A549 (cell line): Measurements from ENCODE around the gene TCP10L. TPM values are rescaled to one million over a fixed set of nuclear protein-coding genes. Genes with fewer than 3 reads are reported as not detected.

Source experiments
- ATAC-seq, 2 experiments: fragments of 200-7000 bp in 1 of 2; fragments of >200 bp in 1 of 2; cut with Nextera tagmentation in 1 of 2; cut with Tn5 transposase in 1 of 2; 3 replicates each; pipeline versions ENCODE4 v1.8.0 to v1.9.1; 2018 to 2020; ENCODE audit warnings: mild to moderate bottlenecking in 1 of 2, moderate library complexity in 1 of 2
- CTCF ChIA-PET: fragments of 300-600 bp; sonication (Branson Sonifier 250); formaldehyde crosslinking; extraction: SDS; loops from one replicate; lab custom pipeline; 2021; ENCODE audit warnings: antibody characterized with exemption, inconsistent platforms; lab: Yijun Ruan, JAX
- POLR2A ChIA-PET: fragments of 350-600 bp; formaldehyde crosslinking; extraction: SDS; loops from one replicate; lab custom pipeline; 2021; ENCODE audit warnings: antibody characterized with exemption, inconsistent platforms; lab: Yijun Ruan, JAX
- DNase-seq, 2 experiments: peaks; one replicate each; pipeline versions ENCODE4 v3.0.0 to v3.0.0-alpha.2; 2011 to 2016; ENCODE audit warnings: low read depth in 1 of 2, low spot score in 1 of 2
- FAIRE-seq: peaks from 2 replicates; lab custom pipeline; 2011; peaks lifted over from hg19 to GRCh38; lab: Jason Lieb, UNC
- H3K27ac ChIP-seq, 2 experiments: fragments of >200 bp; sonication (Bioruptor Twin); formaldehyde crosslinking; 3 replicates each; pipeline ENCODE4 v1.5.1; 2016 to 2017
- H3K4me1 ChIP-seq: fragments of >200 bp; sonication (Bioruptor Twin); formaldehyde crosslinking; 3 replicates; pipeline ENCODE4 v1.6.1; 2016
- H3K4me2 ChIP-seq: fragments of >200 bp; sonication (Bioruptor Twin); formaldehyde crosslinking; 3 replicates; pipeline ENCODE4 v1.6.1; 2016
- H3K4me3 ChIP-seq: fragments of >200 bp; sonication (Bioruptor Twin); formaldehyde crosslinking; 3 replicates; pipeline ENCODE4 v1.5.1; 2016
- H3K9me3 ChIP-seq: fragments of >200 bp; sonication (Bioruptor Twin); formaldehyde crosslinking; 3 replicates; pipeline ENCODE4 v1.6.1; 2016
- BHLHE40 ChIP-seq: IDR thresholded peaks from 2 replicates; pipeline ENCODE4 v1.6.1; 2012; ENCODE audit warnings: low read depth, low read length, inconsistent platforms
- CBX2 ChIP-seq: fragments of 200-600 bp; sonication (generic); IDR thresholded peaks from 2 replicates; pipeline ENCODE4 v1.6.1; 2016; ENCODE audit warnings: low read depth, mild to moderate bottlenecking, borderline replicate concordance
- CBX8 ChIP-seq: fragments of 200-600 bp; sonication (generic); IDR thresholded peaks from 2 replicates; pipeline ENCODE4 v1.6.1; 2016
- CEBPB ChIP-seq, 2 experiments: fragments of >200 bp in 1 of 2; sonication (Bioruptor Twin) in 1 of 2; formaldehyde crosslinking in 1 of 2; IDR thresholded peaks; 2 replicates each; pipeline ENCODE4 v1.6.1; 2012 to 2016
- ESRRA ChIP-seq: fragments of 150-350 bp; IDR thresholded peaks from 2 replicates; pipeline ENCODE4 v1.6.1; 2014; ENCODE audit warnings: mild to moderate bottlenecking, low read length, borderline replicate concordance
- FOSB ChIP-seq: fragments of 250-450 bp; sonication (Bioruptor Pico); IDR thresholded peaks from 2 replicates; pipeline ENCODE4 v1.5.0; 2020; ENCODE audit warnings: mild to moderate bottlenecking, moderate library complexity
- FOSL2 ChIP-seq, 2 experiments: fragments of 450-650 bp in 1 of 2; fragments of >200 bp in 1 of 2; sonication (Bioruptor Twin) in 1 of 2; formaldehyde crosslinking; IDR thresholded peaks; 2 replicates each; pipeline versions ENCODE4 v1.5.0 to v1.6.1; 2016 to 2020; ENCODE audit warnings: mild to moderate bottlenecking in 1 of 2, moderate library complexity in 1 of 2
- GATA3 ChIP-seq: IDR thresholded peaks from 2 replicates; pipeline ENCODE4 v1.6.1; 2012; ENCODE audit warnings: borderline replicate concordance
- HDAC2 ChIP-seq: fragments of 200-600 bp; sonication (generic); IDR thresholded peaks from 2 replicates; pipeline ENCODE4 v1.6.1; 2016
- HOXA7 ChIP-seq: fragments of 250-450 bp; sonication (Bioruptor Pico); IDR thresholded peaks from 2 replicates; pipeline ENCODE4 v1.5.0; 2020; ENCODE audit warnings: mild to moderate bottlenecking, moderate library complexity
- HOXB13 ChIP-seq: fragments of 250-450 bp; sonication (Bioruptor Pico); IDR thresholded peaks from 2 replicates; pipeline ENCODE4 v1.5.0; 2020; ENCODE audit warnings: low read depth, mild to moderate bottlenecking, moderate library complexity
- JUN ChIP-seq, 2 experiments: fragments of >200 bp; sonication (Bioruptor Twin); formaldehyde crosslinking; IDR thresholded peaks; 2 replicates in 1 of 2; 3 replicates in 1 of 2; pipeline ENCODE4 v1.6.1; 2016 to 2017
- JUNB ChIP-seq: fragments of >200 bp; sonication (Bioruptor Twin); formaldehyde crosslinking; IDR thresholded peaks from 2 replicates; pipeline ENCODE4 v1.6.1; 2016
- KDM5A ChIP-seq: fragments of 200-600 bp; sonication (generic); IDR thresholded peaks from 2 replicates; pipeline ENCODE4 v1.6.1; 2016; ENCODE audit warnings: antibody characterized with exemption, mild to moderate bottlenecking
- MAZ ChIP-seq: fragments of 150-350 bp; IDR thresholded peaks from 2 replicates; pipeline ENCODE4 v1.6.1; 2014; ENCODE audit warnings: antibody characterized with exemption, low read depth, low read length, borderline replicate concordance
- MYC ChIP-seq: IDR thresholded peaks from 2 replicates; pipeline ENCODE4 v1.6.1; 2012; ENCODE audit warnings: mild to moderate bottlenecking, inconsistent platforms, low read length, improper control_type of control experiment, borderline replicate concordance
- NFE2L2 ChIP-seq: fragments of 150-350 bp; conservative IDR thresholded peaks from 2 replicates; pipeline ENCODE4 v1.6.1; 2014; ENCODE audit warnings: low read length
- NPAS2 ChIP-seq: fragments of 250-450 bp; sonication (Bioruptor Pico); IDR thresholded peaks from 2 replicates; pipeline ENCODE4 v1.8.0; 2022; ENCODE audit warnings: mild to moderate bottlenecking, moderate library complexity, borderline replicate concordance
- NR3C1 ChIP-seq: fragments of >200 bp; sonication (Bioruptor Twin); formaldehyde crosslinking; IDR thresholded peaks from 3 replicates; pipeline ENCODE4 v1.6.1; 2017
- PHF8 ChIP-seq: fragments of 200-600 bp; sonication (generic); IDR thresholded peaks from 2 replicates; pipeline ENCODE4 v1.6.1; 2016; ENCODE audit warnings: low read depth, mild to moderate bottlenecking, antibody characterized with exemption, moderate library complexity, borderline replicate concordance
- POLR2A ChIP-seq: IDR thresholded peaks from 2 replicates; pipeline ENCODE4 v1.6.1; 2012; ENCODE audit warnings: mild to moderate bottlenecking, low read length
- POLR2AphosphoS2 ChIP-seq: conservative IDR thresholded peaks from 2 replicates; pipeline ENCODE4 v1.6.1; 2012; ENCODE audit warnings: low read length, improper control_type of control experiment, inconsistent platforms
- RAD21 ChIP-seq, 2 experiments: fragments of >200 bp in 1 of 2; sonication (Bioruptor Twin) in 1 of 2; formaldehyde crosslinking in 1 of 2; IDR thresholded peaks in 1 of 2; conservative IDR thresholded peaks in 1 of 2; 2 replicates in 1 of 2; 3 replicates in 1 of 2; pipeline ENCODE4 v1.6.1; 2012 to 2018; ENCODE audit warnings: inconsistent platforms in 1 of 2
- SREBF2 ChIP-seq: fragments of 450-650 bp; IDR thresholded peaks from 2 replicates; pipeline ENCODE4 v1.6.1; 2014; ENCODE audit warnings: mild to moderate bottlenecking, moderate library complexity
- TFCP2L1 ChIP-seq: fragments of 250-450 bp; sonication (Bioruptor Pico); IDR thresholded peaks from 2 replicates; pipeline ENCODE4 v1.5.0; 2021; ENCODE audit warnings: mild to moderate bottlenecking
- TP53 ChIP-seq: fragments of 250-450 bp; sonication (Bioruptor Pico); IDR thresholded peaks from 2 replicates; pipeline ENCODE4 v1.5.0; 2021; ENCODE audit warnings: mild to moderate bottlenecking, moderate library complexity
- ZC3H11A ChIP-seq: fragments of 450-650 bp; IDR thresholded peaks from 2 replicates; pipeline ENCODE4 v1.6.1; 2014; ENCODE audit warnings: antibody characterized with exemption, mild to moderate bottlenecking
- ZFP36 ChIP-seq: fragments of 450-650 bp; IDR thresholded peaks from 2 replicates; pipeline ENCODE4 v1.6.1; 2014; ENCODE audit warnings: borderline replicate concordance; ENCODE audit not compliant: partially characterized antibody
- ZSCAN20 ChIP-seq: fragments of 250-450 bp; sonication (Bioruptor Pico); IDR thresholded peaks from 2 replicates; pipeline ENCODE4 v1.8.0; 2022; ENCODE audit warnings: mild to moderate bottlenecking, moderate library complexity
- WGBS: methylation state at CpG from one replicate; pipeline ENCODE4 v1.1.6; 2017; ENCODE audit errors: missing lambda C conversion rate; 5-methylcytosine and 5-hydroxymethylcytosine counted together
- polyA plus RNA-seq, 4 experiments: library from polyadenylated mRNA; depleted of rRNA in 3 of 4; stranded (reverse); fragments of >200 nt; fragmentation: RNase III in 1 of 4; extraction: RNeasy Plus Mini Kit Qiagen cat#74134 plus additional on column Dnase treatment in 1 of 4; gene quantifications; 2 replicates in 3 of 4; 3 replicates in 1 of 4; pipeline ENCODE4 v1.2.3, GENCODE V29; 2011 to 2017
- TF ChIP-seq, protein P1 (sequence below): IDR thresholded peaks from 2 replicates; pipeline ENCODE4 v1.6.1; 2012
- TF ChIP-seq, protein P2 (sequence below): fragments of 200-600 bp; sonication (generic); IDR thresholded peaks from 2 replicates; pipeline ENCODE4 v1.6.1; 2016; ENCODE audit warnings: antibody characterized with exemption, mild to moderate bottlenecking, moderate library complexity
- TF ChIP-seq, protein P3 (sequence below): IDR thresholded peaks from 2 replicates; pipeline ENCODE4 v1.6.1; 2012; ENCODE audit warnings: low read depth, borderline replicate concordance

Gene TCP10L
- polyA plus RNA-seq, 2 of the 4 experiments (the other 2 are of a cell fraction): 0.62 to 1.2 TPM

DNA sequence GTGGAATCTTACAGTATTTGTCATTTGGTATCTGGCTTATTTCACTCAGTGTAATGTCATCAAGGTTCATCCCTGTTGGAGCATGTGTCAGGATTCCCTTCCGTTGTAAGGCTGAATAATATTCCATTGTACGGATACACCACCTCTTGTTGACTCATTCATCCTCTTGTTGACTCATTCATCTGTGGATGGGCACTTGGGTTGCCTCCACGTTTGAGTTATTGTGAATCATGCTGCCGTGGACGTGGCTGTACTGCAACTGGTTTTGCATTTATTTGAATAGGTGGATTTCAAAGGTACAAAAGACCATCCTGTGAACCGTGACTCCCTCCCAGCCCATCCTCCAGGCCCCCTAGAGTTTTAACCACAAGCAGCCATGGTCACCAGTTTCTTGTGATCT lies 11.9 kb upstream of the TCP10L start:
- no peak overlapping the region for H3K4me3 ChIP-seq
- POLR2A ChIA-PET: no interaction called here
- H3K9me3 ChIP-seq: no peaks in the 10 kb centered on the region
- H3K4me1 ChIP-seq: peaks cover 14% of the 10 kb centered on the region; the same call in 2 of the 3 replicates
- H3K27ac ChIP-seq: peak overlapping the region in 1 of 2 experiments; percentile 73; a peak in 3 of 6 replicates
- ATAC-seq: peak; percentile 65 to 88
- no peak for TF ChIP-seq ZFP36
- TF ChIP-seq NPAS2 (CRISPR knock-in tag): no peak
- TF ChIP-seq FOSL2 (IDR thresholded peaks at IDR 0.05): peak; percentile 63
- TF ChIP-seq FOSL2 (CRISPR knock-in tag; IDR thresholded peaks at IDR 0.05): peak; percentile 47
- peak; percentile 17; the same call in 1 of the 2 replicates for TF ChIP-seq JUNB
- TF ChIP-seq KDM5A: no peak
- no peak for TF ChIP-seq CEBPB (IDR thresholded peaks at IDR 0.05)
- TF ChIP-seq JUN (IDR thresholded peaks at IDR 0.05): no peak
- TF ChIP-seq, protein P1, sequence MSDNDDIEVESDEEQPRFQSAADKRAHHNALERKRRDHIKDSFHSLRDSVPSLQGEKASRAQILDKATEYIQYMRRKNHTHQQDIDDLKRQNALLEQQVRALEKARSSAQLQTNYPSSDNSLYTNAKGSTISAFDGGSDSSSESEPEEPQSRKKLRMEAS: peak; percentile 21; the same call in 1 of the 2 replicates
- no peak for TF ChIP-seq GATA3
- CTCF ChIA-PET: interaction anchor here (5.1 kb wide), 1 partner anchor 193 kb away, joined by 100 read pairs; no protein-coding TSS in a partner anchor
- peak overlapping the region; percentile 24; the same call in 2 of the 3 replicates for H3K4me2 ChIP-seq
- 3% methylated on average over 5 of the region's 6 CpGs for WGBS
- DNase-seq: peak; percentile 12 to 56
- FAIRE-seq: no peak

DNA sequence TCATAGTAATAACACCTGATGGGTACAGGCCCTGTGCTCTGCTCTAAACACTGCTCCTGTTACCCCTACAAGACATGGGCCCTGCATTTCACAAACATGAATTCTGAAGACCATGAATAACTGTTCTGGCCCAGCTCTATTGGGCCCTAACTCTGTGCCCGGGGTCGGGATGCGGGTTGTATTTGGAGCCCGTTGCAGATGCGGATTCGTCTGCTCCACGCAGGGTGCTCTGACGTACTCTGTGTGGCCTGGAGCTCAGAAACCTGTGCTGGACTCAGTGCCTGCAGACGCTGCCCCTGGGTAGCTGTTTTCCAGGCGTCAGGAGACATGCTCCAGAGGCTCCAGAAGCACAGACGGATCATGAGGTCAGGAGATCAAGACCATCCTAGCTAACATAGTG lies 10.1 kb upstream of the TCP10L start:
- H3K4me1 ChIP-seq: peaks cover 14% of the 10 kb centered on the region; the same call in 2 of the 3 replicates
- CTCF ChIA-PET: no interaction called here
- ATAC-seq (no peak), FAIRE-seq (no peak), DNase-seq (no peak)
- H3K27ac ChIP-seq: no peak overlapping the region
- no peaks in the 10 kb centered on the region for H3K9me3 ChIP-seq
- WGBS: 93% methylated on average over 9 of the region's 11 CpGs
- TF ChIP-seq NFE2L2: no peak
- no peak for TF ChIP-seq JUN (IDR thresholded peaks at IDR 0.05)
- TF ChIP-seq, protein P2, sequence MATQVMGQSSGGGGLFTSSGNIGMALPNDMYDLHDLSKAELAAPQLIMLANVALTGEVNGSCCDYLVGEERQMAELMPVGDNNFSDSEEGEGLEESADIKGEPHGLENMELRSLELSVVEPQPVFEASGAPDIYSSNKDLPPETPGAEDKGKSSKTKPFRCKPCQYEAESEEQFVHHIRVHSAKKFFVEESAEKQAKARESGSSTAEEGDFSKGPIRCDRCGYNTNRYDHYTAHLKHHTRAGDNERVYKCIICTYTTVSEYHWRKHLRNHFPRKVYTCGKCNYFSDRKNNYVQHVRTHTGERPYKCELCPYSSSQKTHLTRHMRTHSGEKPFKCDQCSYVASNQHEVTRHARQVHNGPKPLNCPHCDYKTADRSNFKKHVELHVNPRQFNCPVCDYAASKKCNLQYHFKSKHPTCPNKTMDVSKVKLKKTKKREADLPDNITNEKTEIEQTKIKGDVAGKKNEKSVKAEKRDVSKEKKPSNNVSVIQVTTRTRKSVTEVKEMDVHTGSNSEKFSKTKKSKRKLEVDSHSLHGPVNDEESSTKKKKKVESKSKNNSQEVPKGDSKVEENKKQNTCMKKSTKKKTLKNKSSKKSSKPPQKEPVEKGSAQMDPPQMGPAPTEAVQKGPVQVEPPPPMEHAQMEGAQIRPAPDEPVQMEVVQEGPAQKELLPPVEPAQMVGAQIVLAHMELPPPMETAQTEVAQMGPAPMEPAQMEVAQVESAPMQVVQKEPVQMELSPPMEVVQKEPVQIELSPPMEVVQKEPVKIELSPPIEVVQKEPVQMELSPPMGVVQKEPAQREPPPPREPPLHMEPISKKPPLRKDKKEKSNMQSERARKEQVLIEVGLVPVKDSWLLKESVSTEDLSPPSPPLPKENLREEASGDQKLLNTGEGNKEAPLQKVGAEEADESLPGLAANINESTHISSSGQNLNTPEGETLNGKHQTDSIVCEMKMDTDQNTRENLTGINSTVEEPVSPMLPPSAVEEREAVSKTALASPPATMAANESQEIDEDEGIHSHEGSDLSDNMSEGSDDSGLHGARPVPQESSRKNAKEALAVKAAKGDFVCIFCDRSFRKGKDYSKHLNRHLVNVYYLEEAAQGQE: no peak
- no peak for TF ChIP-seq MAZ
- no peak for TF ChIP-seq TP53 (CRISPR knock-in tag)
- TF ChIP-seq ESRRA: no peak
- no peak for TF ChIP-seq TFCP2L1 (CRISPR knock-in tag)
- TF ChIP-seq HOXB13 (CRISPR knock-in tag): no peak
- TF ChIP-seq GATA3: no peak
- TF ChIP-seq KDM5A: no peak
- no peak for TF ChIP-seq SREBF2
- TF ChIP-seq MYC: no peak
- no peak for TF ChIP-seq CBX8
- H3K4me2 ChIP-seq: no peak overlapping the region
- no peak overlapping the region for H3K4me3 ChIP-seq
- POLR2A ChIA-PET: no interaction called here

DNA sequence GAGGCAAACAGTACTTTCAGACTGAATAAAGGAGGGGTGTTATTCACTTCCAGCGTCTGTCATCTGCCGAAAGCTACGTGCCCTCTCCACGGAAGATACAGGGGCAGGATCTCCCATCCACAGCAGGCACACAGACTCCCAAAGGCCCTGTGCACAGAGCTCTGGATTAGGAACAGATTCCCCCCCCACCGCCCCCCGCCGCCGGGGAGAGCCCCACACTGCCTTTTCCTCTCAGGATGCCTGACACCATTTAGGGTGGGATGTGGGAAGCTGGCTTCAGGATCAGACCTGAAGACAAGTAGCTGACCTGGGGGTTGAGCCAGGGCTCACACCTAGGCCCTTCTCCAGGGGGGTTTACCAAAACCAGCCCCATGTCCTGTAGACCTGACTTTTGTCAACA lies 8.4 kb upstream of the TCP10L start:
- no peak for TF ChIP-seq NPAS2 (CRISPR knock-in tag)
- no peak for TF ChIP-seq FOSB (CRISPR knock-in tag)
- TF ChIP-seq KDM5A: no peak
- no peak for TF ChIP-seq PHF8
- no peak for TF ChIP-seq CBX8
- no peak for TF ChIP-seq CBX2
- TF ChIP-seq ZC3H11A: no peak
- TF ChIP-seq, protein P3, sequence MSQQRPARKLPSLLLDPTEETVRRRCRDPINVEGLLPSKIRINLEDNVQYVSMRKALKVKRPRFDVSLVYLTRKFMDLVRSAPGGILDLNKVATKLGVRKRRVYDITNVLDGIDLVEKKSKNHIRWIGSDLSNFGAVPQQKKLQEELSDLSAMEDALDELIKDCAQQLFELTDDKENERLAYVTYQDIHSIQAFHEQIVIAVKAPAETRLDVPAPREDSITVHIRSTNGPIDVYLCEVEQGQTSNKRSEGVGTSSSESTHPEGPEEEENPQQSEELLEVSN: no peak
- TF ChIP-seq ZSCAN20 (CRISPR knock-in tag): no peak
- no peak for TF ChIP-seq POLR2AphosphoS2
- TF ChIP-seq RAD21 (conservative IDR thresholded peaks at IDR 0.05 in 1 of 2, IDR thresholded peaks at IDR 0.05 in 1 of 2): no peak
- TF ChIP-seq NR3C1: no peak
- TF ChIP-seq HOXB13 (CRISPR knock-in tag): no peak
- no peak for TF ChIP-seq HOXA7 (CRISPR knock-in tag)
- TF ChIP-seq BHLHE40: no peak
- no peak for TF ChIP-seq MYC
- TF ChIP-seq POLR2A: no peak
- TF ChIP-seq HDAC2: no peak
- H3K9me3 ChIP-seq: no peaks in the 10 kb centered on the region
- ATAC-seq (no peak), DNase-seq (no peak), FAIRE-seq (no peak)
- H3K4me3 ChIP-seq: no peak overlapping the region
- H3K27ac ChIP-seq: no peak overlapping the region
- WGBS: 78% methylated on average over 4 of the region's 8 CpGs
- ChIA-PET POLR2A (no interaction called here), CTCF (interaction anchor here (1.2 to 1.5 kb wide), 2 partner anchors 190 to 192 kb away, joined by 3 to 5 read pairs; no protein-coding TSS in a partner anchor)
- peaks cover 14% of the 10 kb centered on the region; the same call in 2 of the 3 replicates for H3K4me1 ChIP-seq
- no peak overlapping the region for H3K4me2 ChIP-seq
